K562 (cell line): ENCODE data around the gene LINC00632.

Experiments
- E2F5 ChIP-seq: sonication (generic); formaldehyde crosslinking; IDR thresholded peaks from 2 replicates; pipeline ENCODE4 v1.8.0; 2022; ENCODE audit warnings: mild to moderate bottlenecking, missing genetic modification reagents
- MXI1 ChIP-seq: IDR thresholded peaks from 2 replicates; pipeline ENCODE4 v1.6.1; 2011; ENCODE audit warnings: low read depth, mild to moderate bottlenecking, improper control_type of control experiment, low read length
- RNF2 ChIP-seq: sonication (generic); IDR thresholded peaks from 2 replicates; pipeline ENCODE4 v1.6.1; 2016
- ZC3H11A ChIP-seq: IDR thresholded peaks from 2 replicates; pipeline ENCODE4 v1.6.1; 2012; ENCODE audit warnings: low read depth, low read length, improper control_type of control experiment
- ZFP36 ChIP-seq: fragments of 150-350 bp; IDR thresholded peaks from 2 replicates; pipeline ENCODE4 v1.6.1; 2018; ENCODE audit warnings: low read length, low read depth; ENCODE audit not compliant: partially characterized antibody

GRCh38 chrX:140697618-140698017 is 11.9 kb upstream of the LINC00632 start:
- no peak for TF ChIP-seq MXI1
- TF ChIP-seq ZC3H11A, result no peak
- no peak for TF ChIP-seq RNF2
- no peak for TF ChIP-seq E2F5
- TF ChIP-seq ZFP36, result no peak
